Upper lobe of left lung (tissue), 6 donors: ENCODE measurements around the gene E2F4. TPM values are rescaled to one million over a fixed set of nuclear protein-coding genes. Genes with fewer than 3 reads are reported as not detected.
A peak's percentile ranks its signal among the peaks of the same experiment; 100 is the strongest.

Source experiments
- ATAC-seq, 2 donors: fragments of 200-7000 bp; cut with Tn5 transposase; one replicate each; pipeline ENCODE4 v1.9.1; 2022; ENCODE audit warnings: mild to moderate bottlenecking in 2 of 2, moderate library complexity in 2 of 2; ENCODE audit not compliant: low FRiP score in 2 of 2
- DNase-seq, 2 donors: peaks; one replicate each; pipeline ENCODE4 v3.0.0-alpha.2; 2019 to 2020
- H3K27ac ChIP-seq, 4 donors: fragments of 200-600 bp; sonication (generic); one replicate each; pipeline ENCODE4 v1.5.1; 2016 to 2019
- H3K27me3 ChIP-seq, 4 donors: fragments of 200-600 bp; sonication (generic); one replicate each; pipeline ENCODE4 v1.5.1; 2017 to 2019
- H3K36me3 ChIP-seq, 4 donors: fragments of 200-600 bp; sonication (generic); one replicate each; pipeline ENCODE4 v1.5.1; 2016 to 2019
- H3K4me1 ChIP-seq, 4 donors: fragments of 200-600 bp; sonication (generic); one replicate each; pipeline ENCODE4 v1.5.1; 2018 to 2019
- H3K4me3 ChIP-seq, 4 donors: fragments of 200-600 bp; sonication (generic); one replicate each; pipeline ENCODE4 v1.5.1; 2017 to 2019; ENCODE audit warnings: mild to moderate bottlenecking in 2 of 4, moderate library complexity in 1 of 4
- H3K9me3 ChIP-seq, 4 donors: fragments of 200-600 bp; sonication (generic); one replicate each; pipeline ENCODE4 v1.5.1; 2018 to 2019
- CTCF ChIP-seq, 6 experiments: fragments of 450-650 bp in 4 of 6; fragments of 200-600 bp in 2 of 6; sonication (generic) in 2 of 6; IDR thresholded peaks; one replicate each; pipeline ENCODE4 v1.5.1; 2016 to 2019; ENCODE audit warnings: antibody characterized with exemption in 6 of 6
- EP300 ChIP-seq, 4 donors: sonication (generic); formaldehyde crosslinking; IDR thresholded peaks; one replicate each; pipeline ENCODE4 v1.5.1; 2017; ENCODE audit warnings: antibody characterized with exemption in 4 of 4, control low read depth in 2 of 4
- POLR2A ChIP-seq, 4 donors: fragments of 450-650 bp; IDR thresholded peaks; one replicate each; pipeline ENCODE4 v1.5.1; 2016 to 2017; ENCODE audit warnings: antibody characterized with exemption in 4 of 4, mild to moderate bottlenecking in 2 of 4
- POLR2AphosphoS5 ChIP-seq, 2 donors: sonication (generic); formaldehyde crosslinking; IDR thresholded peaks; one replicate each; pipeline ENCODE4 v1.5.1; 2017; ENCODE audit warnings: antibody characterized with exemption in 2 of 2
- WGBS, 2 donors: methylation state at CpG; one replicate each; pipeline ENCODE4 v1.1.5; 2017 to 2018; 5-methylcytosine and 5-hydroxymethylcytosine counted together
- total RNA-seq, 6 donors: library from RNA; depleted of rRNA in 4 of 6; stranded (reverse); fragments of >200 nt in 4 of 6; gene quantifications; one replicate each; pipeline versions ENCODE4 v1.1.0 to v1.2.1, GENCODE V29; 2016 to 2021
- donor health status: DM: no; HTN: no; CAD: no; lungs with moderate emphysema.
- donor health status: DM: no; HTN: yes; CAD: no; lungs with severe emphysema.

E2F4 gene
- total RNA-seq, 6 donors from 2014 or later = 55.7 to 124 (median 85.4) TPM

GRCh38 chr16:67166110-67166547 is 25.8 kb upstream of the E2F4 start:
- WGBS, 2 donors = 36 to 47% methylated on average over 15 to 18 of the region's 18 CpGs
- H3K27ac ChIP-seq = no peak overlapping the region

GRCh38 chr16:67166598-67167168 is 25.3 kb upstream of the E2F4 start:
- H3K36me3 ChIP-seq = no peaks in the 10 kb centered on the region
- no peak for TF ChIP-seq CTCF (IDR thresholded peaks at IDR 0.05)
- TF ChIP-seq POLR2AphosphoS5 (IDR thresholded peaks at IDR 0.05) = no peak
- TF ChIP-seq POLR2A (IDR thresholded peaks at IDR 0.05) = no peak
- no peak for TF ChIP-seq EP300 (IDR thresholded peaks at IDR 0.05)
- 90 to 96% methylated on average over 3 to 5 of the region's 5 CpGs for WGBS, 2 donors
- H3K4me3 ChIP-seq = no peak overlapping the region
- no peaks in the 10 kb centered on the region for H3K9me3 ChIP-seq
- H3K4me1 ChIP-seq = peaks cover 55 to 69% (median 64%) of the 10 kb centered on the region in 4 donors
- DNase-seq (no peak), ATAC-seq (no peak)
- peaks cover 0 to 34% (median 10%) of the 10 kb centered on the region in 4 donors for H3K27me3 ChIP-seq
- no peak overlapping the region for H3K27ac ChIP-seq

More at GRCh38 chr16:67166110-67166547, 25.8 kb upstream of the E2F4 start:
- H3K4me1 ChIP-seq = peaks cover 57 to 69% (median 64%) of the 10 kb centered on the region in 4 donors
- ATAC-seq = no peak
- DNase-seq = no peak
- H3K36me3 ChIP-seq = no peaks in the 10 kb centered on the region
- H3K9me3 ChIP-seq = no peaks in the 10 kb centered on the region
- no peak overlapping the region for H3K4me3 ChIP-seq
- peaks cover 0 to 34% (median 10%) of the 10 kb centered on the region in 4 donors for H3K27me3 ChIP-seq
- TF ChIP-seq CTCF (IDR thresholded peaks at IDR 0.05) (no peak), EP300 (IDR thresholded peaks at IDR 0.05) (no peak), POLR2AphosphoS5 (IDR thresholded peaks at IDR 0.05) (no peak), POLR2A (IDR thresholded peaks at IDR 0.05) (no peak)

- no peak overlapping the region for H3K27ac ChIP-seq
- H3K36me3 ChIP-seq = no peaks in the 10 kb centered on the region
- ATAC-seq = no peak
- WGBS, 2 donors = 78 to 95% methylated on average over 5 to 7 of the region's 7 CpGs
- TF ChIP-seq POLR2AphosphoS5 (IDR thresholded peaks at IDR 0.05) (no peak), CTCF (IDR thresholded peaks at IDR 0.05) (no peak), POLR2A (IDR thresholded peaks at IDR 0.05) (no peak), EP300 (IDR thresholded peaks at IDR 0.05) (no peak)
- peak in 1 of 2 donors; percentile 59 for DNase-seq
- peaks cover 0 to 33% (median 10%) of the 10 kb centered on the region in 4 donors for H3K27me3 ChIP-seq
- H3K4me3 ChIP-seq = no peak overlapping the region
- H3K4me1 ChIP-seq = peaks cover 47 to 69% (median 66%) of the 10 kb centered on the region in 4 donors
- H3K9me3 ChIP-seq = no peaks in the 10 kb centered on the region
Observed at GRCh38 chr16:67167588-67167987, 24.4 kb upstream of the E2F4 start.

GRCh38 chr16:67169011-67169451 is 22.9 kb upstream of the E2F4 start:
- H3K4me3 ChIP-seq = no peak overlapping the region
- H3K27ac ChIP-seq = peak overlapping the region in 3 of 4 donors; percentile 87 to 96 (median 96)
- TF ChIP-seq POLR2A (IDR thresholded peaks at IDR 0.05) = no peak
- no peak for TF ChIP-seq CTCF (IDR thresholded peaks at IDR 0.05)
- no peak for TF ChIP-seq POLR2AphosphoS5 (IDR thresholded peaks at IDR 0.05)
- TF ChIP-seq EP300 (IDR thresholded peaks at IDR 0.05) = no peak
- peaks cover 0 to 24% (median 9%) of the 10 kb centered on the region in 4 donors for H3K27me3 ChIP-seq
- DNase-seq (no peak), ATAC-seq (no peak)
- no peaks in the 10 kb centered on the region for H3K9me3 ChIP-seq
- 65 to 70% methylated on average over 6 to 8 of the region's 9 CpGs for WGBS, 2 donors
- H3K4me1 ChIP-seq = peaks cover 44 to 67% (median 64%) of the 10 kb centered on the region in 4 donors
- H3K36me3 ChIP-seq = no peaks in the 10 kb centered on the region
